ENCODE measurements around the gene TSGA10. TPM values are rescaled to one million over a fixed set of nuclear protein-coding genes. Genes with fewer than 3 reads are reported as not detected.

Gene TSGA10
- polyA plus RNA-seq, 2 donors, result 1.7 to 3.2 TPM

DNA sequence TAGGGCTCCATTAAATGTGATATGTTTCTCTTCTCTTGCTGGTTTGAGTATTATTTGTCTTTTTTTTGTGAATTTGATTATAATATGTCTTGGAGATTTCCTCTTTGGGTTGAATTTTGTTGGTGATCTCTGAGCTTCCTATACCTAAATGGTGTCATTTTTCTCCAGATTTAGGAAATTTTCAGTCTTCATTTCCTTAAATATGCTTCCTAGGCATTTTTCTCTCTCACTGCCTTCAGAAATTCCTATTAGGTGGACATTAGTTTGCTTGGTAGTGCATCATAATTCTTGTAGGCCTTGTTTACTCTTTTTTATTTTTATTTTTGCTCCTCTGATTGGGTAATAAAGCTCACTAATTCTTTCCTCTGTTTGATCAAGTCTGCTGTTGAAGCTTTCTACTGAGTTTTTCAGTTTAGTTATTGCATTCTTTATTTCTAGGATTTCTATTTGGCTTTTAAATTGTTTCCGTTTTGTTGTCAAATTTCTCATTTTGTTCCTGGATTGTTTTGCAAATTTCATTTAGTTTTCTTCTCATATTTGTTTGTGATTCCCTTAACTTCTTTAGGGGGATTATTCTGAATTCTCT is 182.1 kb downstream of the TSGA10 start:
- H3K9me3 ChIP-seq (ENCODE audit: control insufficient read depth in 2 of 2, insufficient read depth in 1 of 2, low read depth in 1 of 2, low read length in 1 of 2), result no peaks in the 10 kb centered on the region
- WGBS, 2 donors, result 89 to 95% methylated on average over 1 of the region's 1 CpG
- no peaks in the 10 kb centered on the region for H3K4me1 ChIP-seq (ENCODE audit: control insufficient read depth in 2 of 2, insufficient read depth in 2 of 2, low read length in 1 of 2)

DNA sequence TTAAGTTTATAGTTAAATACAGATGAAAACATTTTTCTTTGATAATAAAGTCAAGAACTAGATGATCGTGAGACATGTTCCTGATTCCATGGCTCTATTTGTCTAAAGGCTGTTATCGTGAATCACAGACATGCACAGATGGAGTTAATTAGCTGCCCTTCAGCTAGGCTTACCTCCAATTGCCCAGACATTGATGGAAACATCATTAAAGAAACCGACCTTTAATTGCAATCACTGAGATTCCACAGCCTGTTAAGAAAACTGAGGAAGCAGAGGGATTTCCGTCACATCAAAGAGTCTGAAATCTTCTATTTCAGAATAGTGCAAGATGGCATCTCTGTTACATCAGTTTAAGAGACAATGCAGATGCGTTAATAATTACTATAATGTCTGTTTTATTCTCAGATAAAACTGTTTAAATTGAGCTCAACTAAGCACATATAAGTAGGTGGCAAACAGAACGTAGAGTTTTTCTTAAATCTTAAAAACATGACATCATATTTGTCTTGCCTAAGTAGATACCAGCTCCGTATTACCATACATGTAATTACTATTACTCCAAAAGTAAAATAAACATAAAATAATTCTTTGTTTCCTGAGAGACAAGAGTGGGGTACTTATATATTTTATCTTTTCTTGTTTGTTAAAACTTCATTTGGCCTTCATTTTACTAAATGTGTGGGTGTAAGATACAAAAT is 194.8 kb downstream of the TSGA10 start:
- no peak overlapping the region for H3K4me3 ChIP-seq (ENCODE audit: low read depth in 1 of 2, low read length in 2 of 2)
- peaks cover 0 to 2% of the 10 kb centered on the region in 2 donors for H3K27me3 ChIP-seq (ENCODE audit: control insufficient read depth in 1 of 2, insufficient read depth in 2 of 2, low read length in 2 of 2)
- 63% methylated on average over 7 of the region's 7 CpGs for WGBS, 2 donors
- H3K36me3 ChIP-seq (ENCODE audit: control insufficient read depth in 2 of 2, insufficient read depth in 2 of 2, low read length in 1 of 2), result no peaks in the 10 kb centered on the region
- H3K4me1 ChIP-seq (ENCODE audit: control insufficient read depth in 2 of 2, insufficient read depth in 2 of 2, low read length in 1 of 2), result no peaks in the 10 kb centered on the region
- no peaks in the 10 kb centered on the region for H3K9me3 ChIP-seq (ENCODE audit: control insufficient read depth in 2 of 2, insufficient read depth in 1 of 2, low read depth in 1 of 2, low read length in 1 of 2)
- H3K27ac ChIP-seq (ENCODE audit: low read depth in 2 of 2, low read length in 1 of 2), result no peak overlapping the region

More for the DNA sequence above, 182.1 kb downstream of the TSGA10 start:
- no peak overlapping the region for H3K4me3 ChIP-seq (ENCODE audit: low read depth in 1 of 2, low read length in 2 of 2)
- no peaks in the 10 kb centered on the region for H3K36me3 ChIP-seq (ENCODE audit: control insufficient read depth in 2 of 2, insufficient read depth in 2 of 2, low read length in 1 of 2)
- no peaks in the 10 kb centered on the region for H3K27me3 ChIP-seq (ENCODE audit: control insufficient read depth in 1 of 2, insufficient read depth in 2 of 2, low read length in 2 of 2)
- H3K27ac ChIP-seq (ENCODE audit: low read depth in 2 of 2, low read length in 1 of 2), result no peak overlapping the region

DNA sequence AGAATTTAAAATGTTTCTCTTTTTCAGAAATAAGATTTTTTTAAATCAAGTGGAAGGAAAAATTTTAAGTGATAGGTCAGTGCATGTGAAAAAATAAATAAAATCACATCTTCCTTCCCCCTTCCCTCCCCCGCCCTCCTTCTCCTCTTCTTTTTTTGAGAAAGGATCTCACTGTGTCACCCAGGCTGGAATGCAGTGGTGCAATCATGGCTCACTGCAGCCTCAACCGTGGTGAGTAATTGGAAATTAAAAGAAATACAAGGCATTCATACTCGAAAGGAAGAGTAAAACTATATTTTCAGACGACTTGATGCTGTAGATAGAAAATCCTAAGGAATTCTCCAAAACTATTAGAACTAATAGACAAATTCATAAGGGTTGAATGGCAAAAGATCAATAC is 201.8 kb downstream of the TSGA10 start:
- 67 to 75% methylated on average over 4 of the region's 4 CpGs for whole genome bisulfite sequencing, 2 donors
- no peaks in the 10 kb centered on the region for H3K36me3 ChIP-seq (ENCODE audit: control insufficient read depth in 2 of 2, insufficient read depth in 2 of 2, low read length in 1 of 2)
- H3K9me3 ChIP-seq (ENCODE audit: control insufficient read depth in 2 of 2, insufficient read depth in 1 of 2, low read depth in 1 of 2, low read length in 1 of 2), result no peaks in the 10 kb centered on the region

DNA sequence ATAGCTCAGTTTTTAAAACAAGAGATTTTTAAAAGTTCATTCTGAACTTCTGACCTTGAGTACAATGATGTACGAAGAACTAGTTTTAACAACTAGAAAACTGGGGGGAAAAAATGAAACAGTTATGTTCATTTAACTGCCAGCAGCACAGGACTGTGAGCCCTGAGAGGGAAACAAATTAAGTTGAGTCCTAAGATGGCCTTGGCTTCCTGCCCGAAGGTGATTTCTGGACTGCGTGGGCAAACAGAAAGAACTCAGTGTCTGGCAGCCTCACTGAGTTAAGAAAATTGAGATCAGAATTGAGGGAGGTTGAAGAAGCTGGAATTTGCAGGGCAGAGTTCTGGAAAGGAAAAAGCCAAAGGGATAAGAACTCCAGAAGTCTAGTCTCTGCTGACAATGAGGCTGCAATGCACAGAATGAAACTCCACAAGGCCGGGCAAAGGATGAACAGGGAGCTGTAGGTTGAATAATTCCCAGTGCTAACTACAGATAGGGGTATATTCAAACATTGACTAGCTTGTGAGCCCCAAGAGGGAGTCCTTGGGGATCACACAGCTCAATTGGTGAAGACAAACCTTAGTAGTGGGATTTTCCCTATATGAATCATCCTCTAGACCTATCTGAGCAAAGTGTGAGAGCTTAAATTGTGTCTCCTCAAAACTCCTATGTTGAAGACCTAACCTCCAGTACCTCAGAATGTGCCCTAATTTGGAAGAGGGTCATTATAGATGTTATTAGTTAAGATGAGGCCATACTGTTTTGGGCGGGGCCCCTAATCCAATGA is 205.6 kb downstream of the TSGA10 start:
- H3K4me3 ChIP-seq (ENCODE audit: low read depth in 1 of 2, low read length in 2 of 2), result no peak overlapping the region
- peaks cover 0 to 3% of the 10 kb centered on the region in 2 donors for H3K9me3 ChIP-seq (ENCODE audit: control insufficient read depth in 2 of 2, insufficient read depth in 1 of 2, low read depth in 1 of 2, low read length in 1 of 2)
- H3K36me3 ChIP-seq (ENCODE audit: control insufficient read depth in 2 of 2, insufficient read depth in 2 of 2, low read length in 1 of 2), result no peaks in the 10 kb centered on the region
- 60 to 63% methylated on average over 5 of the region's 5 CpGs for WGBS, 2 donors
- no peak overlapping the region for H3K27ac ChIP-seq (ENCODE audit: low read depth in 2 of 2, low read length in 1 of 2)
- H3K4me1 ChIP-seq (ENCODE audit: control insufficient read depth in 2 of 2, insufficient read depth in 2 of 2, low read length in 1 of 2), result no peaks in the 10 kb centered on the region
- H3K27me3 ChIP-seq (ENCODE audit: control insufficient read depth in 1 of 2, insufficient read depth in 2 of 2, low read length in 2 of 2), result no peaks in the 10 kb centered on the region

More for the DNA sequence above, 201.8 kb downstream of the TSGA10 start:
- Histone ChIP-seq H3K4me3 (ENCODE audit: low read depth in 1 of 2, low read length in 2 of 2) (no peak overlapping the region), H3K27me3 (ENCODE audit: control insufficient read depth in 1 of 2, insufficient read depth in 2 of 2, low read length in 2 of 2) (peaks cover 0 to 2% of the 10 kb centered on the region in 2 donors), H3K4me1 (ENCODE audit: control insufficient read depth in 2 of 2, insufficient read depth in 2 of 2, low read length in 1 of 2) (no peaks in the 10 kb centered on the region), H3K27ac (ENCODE audit: low read depth in 2 of 2, low read length in 1 of 2) (no peak overlapping the region)

DNA sequence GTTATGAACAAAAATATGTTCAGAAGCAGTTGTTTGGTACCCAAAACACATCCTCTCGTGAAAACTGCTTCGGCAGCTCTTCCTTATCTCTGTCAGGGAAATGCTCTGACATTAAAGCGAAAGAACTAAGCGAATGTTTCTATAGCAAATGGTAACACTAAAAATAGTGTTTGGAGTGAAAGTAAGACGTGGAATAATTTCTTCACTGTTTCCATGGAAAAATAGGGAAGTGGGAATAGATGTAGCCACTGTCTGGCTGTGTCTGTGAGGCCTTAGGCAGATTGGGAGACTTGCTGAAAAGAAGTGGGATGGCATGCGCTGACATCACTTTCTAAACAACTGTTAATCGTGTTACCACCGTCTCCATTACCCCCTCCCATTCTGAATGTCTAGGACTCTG is 207.2 kb downstream of the TSGA10 start:
- H3K4me1 ChIP-seq (ENCODE audit: control insufficient read depth in 2 of 2, insufficient read depth in 2 of 2, low read length in 1 of 2), result no peaks in the 10 kb centered on the region
- 76 to 80% methylated on average over 8 of the region's 8 CpGs for WGBS, 2 donors
- peaks cover 0 to 3% of the 10 kb centered on the region in 2 donors for H3K9me3 ChIP-seq (ENCODE audit: control insufficient read depth in 2 of 2, insufficient read depth in 1 of 2, low read depth in 1 of 2, low read length in 1 of 2)
- no peaks in the 10 kb centered on the region for H3K36me3 ChIP-seq (ENCODE audit: control insufficient read depth in 2 of 2, insufficient read depth in 2 of 2, low read length in 1 of 2)
- no peaks in the 10 kb centered on the region for H3K27me3 ChIP-seq (ENCODE audit: control insufficient read depth in 1 of 2, insufficient read depth in 2 of 2, low read length in 2 of 2)
- H3K27ac ChIP-seq (ENCODE audit: low read depth in 2 of 2, low read length in 1 of 2), result no peak overlapping the region
- H3K4me3 ChIP-seq (ENCODE audit: low read depth in 1 of 2, low read length in 2 of 2), result no peak overlapping the region

Other genes starting within 250 kb of the TSGA10 start
- gene CRACDL, start 218.7 kb downstream of the TSGA10 start, polyA plus RNA-seq, result 10 to 100 TPM in 1 of 2 donors, 1 to 10 TPM in 1; 9.1 to 15.8 TPM
- gene C2orf15, start 13.2 kb downstream of the TSGA10 start, polyA plus RNA-seq, result 1 to 10 TPM in 1 of 2 donors, under 1 TPM in 1; 0.63 to 1.1 TPM
- gene LIPT1, start within 50 bp of the TSGA10 start, polyA plus RNA-seq, result 1 to 10 TPM; 4.6 to 7.0 TPM
- 10 to 100 TPM; 25.0 to 40.0 TPM for gene MITD1, start 26.1 kb upstream of the TSGA10 start, polyA plus RNA-seq
- 10 to 100 TPM; 20.4 to 21.8 TPM for gene MRPL30, start 26.2 kb upstream of the TSGA10 start, polyA plus RNA-seq
- gene LYG2, start 100.7 kb upstream of the TSGA10 start, polyA plus RNA-seq, result not detected
- 1 to 10 TPM in 1 of 2 donors, under 1 TPM in 1; 0.34 to 3.1 TPM for gene LYG1, start 146.3 kb upstream of the TSGA10 start, polyA plus RNA-seq
- gene TXNDC9, start 181.4 kb upstream of the TSGA10 start, polyA plus RNA-seq, result 10 to 100 TPM; 14.0 to 26.2 TPM
- 10 to 100 TPM; 25.9 to 27.2 TPM for gene EIF5B, start 182.4 kb upstream of the TSGA10 start, polyA plus RNA-seq